ENCODE measurements around the gene DGKQ.

The DGKQ gene

GRCh38 chr4:962231-963208 lies 10.8 kb downstream of the DGKQ start:
- DNase-seq (ENCODE audit: low read depth in 2 of 2) = no peak

GRCh38 chr4:961351-962230 lies 11.8 kb downstream of the DGKQ start:
- DNase-seq (ENCODE audit: low read depth in 2 of 2) = no peak

GRCh38 chr4:960636-961350 lies 12.6 kb downstream of the DGKQ start:
- DNase-seq (ENCODE audit: low read depth in 2 of 2) = no peak

- no peak for DNase-seq (ENCODE audit: low read depth in 2 of 2)
Measured at GRCh38 chr4:960140-960635, 13.2 kb downstream of the DGKQ start.

GRCh38 chr4:959338-960139 lies 13.8 kb downstream of the DGKQ start:
- DNase-seq (ENCODE audit: low read depth in 2 of 2) = no peak

GRCh38 chr4:958696-959337 lies 14.6 kb downstream of the DGKQ start:
- no peak for DNase-seq (ENCODE audit: low read depth in 2 of 2)

- no peak for DNase-seq (ENCODE audit: low read depth in 2 of 2)
Measured at GRCh38 chr4:958314-958665, 15.1 kb downstream of the DGKQ start.

- no peak for DNase-seq (ENCODE audit: low read depth in 2 of 2)
Measured at GRCh38 chr4:957581-958313, 15.6 kb downstream of the DGKQ start.

GRCh38 chr4:957231-957580 lies 16.2 kb downstream of the DGKQ start:
- no peak for DNase-seq (ENCODE audit: low read depth in 2 of 2)

- no peak for DNase-seq (ENCODE audit: low read depth in 2 of 2)
Measured at GRCh38 chr4:956531-957230, 16.7 kb downstream of the DGKQ start.

GRCh38 chr4:955931-956381 lies 17.4 kb downstream of the DGKQ start:
- DNase-seq (ENCODE audit: low read depth in 2 of 2) = no peak

GRCh38 chr4:955161-955921 lies 18.0 kb downstream of the DGKQ start:
- DNase-seq (ENCODE audit: low read depth in 2 of 2) = no peak

GRCh38 chr4:954211-955020 lies 19.0 kb downstream of the DGKQ start:
- DNase-seq (ENCODE audit: low read depth in 2 of 2) = no peak

- DNase-seq (ENCODE audit: low read depth in 2 of 2) = no peak
Measured at GRCh38 chr4:953574-953915, 19.8 kb downstream of the DGKQ start.

GRCh38 chr4:952881-953573 lies 20.3 kb downstream of the DGKQ start:
- DNase-seq (ENCODE audit: low read depth in 2 of 2) = no peak

GRCh38 chr4:951594-952468 lies 21.5 kb downstream of the DGKQ start:
- no peak for DNase-seq (ENCODE audit: low read depth in 2 of 2)

All from stimulated activated CD8-positive, alpha-beta memory T cell treated with anti-CD3 and anti-CD28 coated beads, Interleukin-2, amount 100 ng/mL, for 1 hour (primary cell).